IMR-90 (cell line): Measurements from ENCODE around the gene ZFAND6. TPM values are rescaled to one million over a fixed set of nuclear protein-coding genes. Genes with fewer than 3 reads are reported as not detected.

ENCODE experiments used
- ATAC-seq: fragments of 200-7000 bp; cut with Tn5 transposase; 2 replicates; pipeline ENCODE4 v1.9.1; 2020; ENCODE audit warnings: low read depth, mild to moderate bottlenecking, moderate library complexity
- BruUV-seq: library from RNA; stranded (reverse); fragments of 400-500 nt; replicated peaks from 2 replicates; lab custom pipeline; 2021; lab: Mats Ljungman, UMichigan
- CTCF ChIA-PET: fragments of 300-600 bp; formaldehyde crosslinking; extraction: SDS; loops from one replicate; lab custom pipeline; 2021; ENCODE audit warnings: antibody characterized with exemption; lab: Yijun Ruan, JAX
- POLR2A ChIA-PET: fragments of 300-600 bp; sonication (Branson Sonifier 250); formaldehyde crosslinking; loops from one replicate; lab custom pipeline; 2022; ENCODE audit warnings: antibody characterized with exemption; ENCODE audit not compliant: unreplicated experiment; lab: Charles Lee
- DNase-seq: peaks from one replicate; pipeline ENCODE4 v3.0.0; 2013
- H2AFZ ChIP-seq: replicated peaks from 2 replicates; pipeline ENCODE3; 2013; ENCODE audit warnings: low read length, mild to moderate bottlenecking; ENCODE audit not compliant: poor library complexity
- H2AK5ac ChIP-seq: 2 replicates; pipeline ENCODE4 v1.6.1; 2013; ENCODE audit warnings: low read depth, low read length, inconsistent platforms
- H2AK9ac ChIP-seq: replicated peaks from 2 replicates; pipeline ENCODE3; 2013; ENCODE audit warnings: mild to moderate bottlenecking, low read depth, low read length, moderate library complexity; ENCODE audit not compliant: poor library complexity
- H2BK120ac ChIP-seq: 2 replicates; pipeline ENCODE4 v1.6.1; 2013; ENCODE audit warnings: low read depth, low read length, inconsistent platforms
- H2BK15ac ChIP-seq: 3 replicates; pipeline ENCODE4 v1.6.1; 2013; ENCODE audit warnings: low read depth, low read length, inconsistent platforms
- H2BK20ac ChIP-seq: 2 replicates; pipeline ENCODE4 v1.6.1; 2013; ENCODE audit warnings: low read depth, mild to moderate bottlenecking, inconsistent platforms, low read length, moderate library complexity
- H2BK5ac ChIP-seq: 2 replicates; pipeline ENCODE4 v1.6.1; 2013; ENCODE audit warnings: mild to moderate bottlenecking, low read depth, low read length, inconsistent platforms; ENCODE audit not compliant: poor library complexity, severe bottlenecking
- H3K14ac ChIP-seq: replicated peaks from 2 replicates; pipeline ENCODE4 v1.6.1; 2013; ENCODE audit warnings: low read depth, low read length, inconsistent platforms
- H3K18ac ChIP-seq: 2 replicates; pipeline ENCODE4 v1.6.1; 2013; ENCODE audit warnings: low read depth, low read length, control low read depth
- H3K23ac ChIP-seq: 2 replicates; pipeline ENCODE4 v1.6.1; 2013; ENCODE audit warnings: low read depth, low read length, inconsistent platforms
- H3K27ac ChIP-seq: 2 replicates; pipeline ENCODE4 v1.5.1; 2013; ENCODE audit warnings: mild to moderate bottlenecking, control low read depth, low read length; ENCODE audit not compliant: insufficient read depth
- H3K27me3 ChIP-seq: 2 replicates; pipeline ENCODE4 v1.6.1; 2013; ENCODE audit warnings: low read length; ENCODE audit not compliant: control insufficient read depth, insufficient read depth
- H3K36me3 ChIP-seq: 2 replicates; pipeline ENCODE4 v1.6.1; 2013; ENCODE audit warnings: low read length, mixed read lengths; ENCODE audit not compliant: control insufficient read depth, insufficient read depth
- H3K4ac ChIP-seq: 2 replicates; pipeline ENCODE4 v1.6.1; 2013; ENCODE audit warnings: low read depth, low read length, inconsistent platforms
- H3K4me1 ChIP-seq: 2 replicates; pipeline ENCODE4 v1.6.1; 2013; ENCODE audit warnings: low read length, mixed read lengths; ENCODE audit not compliant: control insufficient read depth, insufficient read depth
- H3K4me2 ChIP-seq: 2 replicates; pipeline ENCODE4 v1.6.1; 2013; ENCODE audit warnings: low read depth, mild to moderate bottlenecking, control low read depth, low read length, moderate library complexity
- H3K4me3 ChIP-seq: 2 replicates; pipeline ENCODE4 v1.5.1; 2013; ENCODE audit warnings: low read depth, mild to moderate bottlenecking, control low read depth, low read length, moderate library complexity; ENCODE audit not compliant: insufficient read depth
- H3K56ac ChIP-seq: 2 replicates; pipeline ENCODE4 v1.6.1; 2013; ENCODE audit warnings: low read length, inconsistent platforms; ENCODE audit not compliant: insufficient read depth; ENCODE audit errors: extremely low read depth
- H3K79me1 ChIP-seq, 2 experiments: 2 replicates each; pipeline ENCODE4 v1.6.1; 2013; ENCODE audit warnings: low read length in 2 of 2, inconsistent platforms in 1 of 2, low read depth in 1 of 2
- H3K9ac ChIP-seq: 2 replicates; pipeline ENCODE4 v1.6.1; 2013; ENCODE audit warnings: low read depth, low read length, control low read depth
- H3K9me1 ChIP-seq: 2 replicates; pipeline ENCODE4 v1.6.1; 2013; ENCODE audit warnings: low read length, inconsistent platforms; ENCODE audit not compliant: insufficient read depth
- H3K9me3 ChIP-seq: 2 replicates; pipeline ENCODE4 v1.6.1; 2013; ENCODE audit warnings: low read length; ENCODE audit not compliant: control insufficient read depth, insufficient read depth
- H4K20me1 ChIP-seq: 2 replicates; pipeline ENCODE4 v1.6.1; 2013; ENCODE audit warnings: low read length, inconsistent platforms; ENCODE audit not compliant: insufficient read depth
- H4K5ac ChIP-seq: 2 replicates; pipeline ENCODE4 v1.6.1; 2013; ENCODE audit warnings: mild to moderate bottlenecking, low read depth, low read length, control low read depth
- H4K8ac ChIP-seq, 2 experiments: 2 replicates each; pipeline ENCODE4 v1.6.1; 2013; ENCODE audit warnings: low read depth in 2 of 2, low read length in 2 of 2, control low read depth in 1 of 2, inconsistent platforms in 1 of 2
- H4K91ac ChIP-seq: 2 replicates; pipeline ENCODE4 v1.6.1; 2013; ENCODE audit warnings: low read depth, low read length, inconsistent platforms; ENCODE audit not compliant: insufficient read depth
- BHLHE40 ChIP-seq: fragments of 150-350 bp; IDR thresholded peaks from 2 replicates; pipeline ENCODE4 v1.6.1; 2016; ENCODE audit warnings: mild to moderate bottlenecking, low read depth, low read length
- CEBPB ChIP-seq: IDR thresholded peaks from 2 replicates; pipeline ENCODE4 v1.6.1; 2012; ENCODE audit warnings: low read depth, low read length, improper control_type of control experiment
- CHD1 ChIP-seq: IDR thresholded peaks from 2 replicates; pipeline ENCODE4 v1.6.1; 2012; ENCODE audit warnings: low read depth, low read length, improper control_type of control experiment
- FOS ChIP-seq: fragments of 150-350 bp; IDR thresholded peaks from 2 replicates; pipeline ENCODE4 v1.6.1; 2016; ENCODE audit warnings: low read depth, low read length
- MAFK ChIP-seq: IDR thresholded peaks from 2 replicates; pipeline ENCODE4 v1.6.1; 2012; ENCODE audit warnings: low read depth, low read length, improper control_type of control experiment
- MAZ ChIP-seq: IDR thresholded peaks from 2 replicates; pipeline ENCODE4 v1.6.1; 2012; ENCODE audit warnings: low read depth, mild to moderate bottlenecking, low read length, improper control_type of control experiment, moderate library complexity, borderline replicate concordance
- MXI1 ChIP-seq: IDR thresholded peaks from 2 replicates; pipeline ENCODE4 v1.6.1; 2012; ENCODE audit warnings: low read depth, mild to moderate bottlenecking, low read length, moderate library complexity, borderline replicate concordance
- NFE2L2 ChIP-seq: fragments of 150-350 bp; IDR thresholded peaks from 2 replicates; pipeline ENCODE4 v1.6.1; 2016; ENCODE audit warnings: low read depth, mild to moderate bottlenecking, low read length
- POLR2A ChIP-seq: IDR thresholded peaks from 2 replicates; pipeline ENCODE4 v1.6.1; 2012; ENCODE audit warnings: mild to moderate bottlenecking, low read depth, low read length
- RAD21 ChIP-seq: IDR thresholded peaks from 2 replicates; pipeline ENCODE4 v1.6.1; 2012; ENCODE audit warnings: low read length, improper control_type of control experiment
- RCOR1 ChIP-seq: IDR thresholded peaks from 2 replicates; pipeline ENCODE4 v1.6.1; 2012; ENCODE audit warnings: mild to moderate bottlenecking, low read length, improper control_type of control experiment; ENCODE audit not compliant: insufficient replicate concordance
- RFX5 ChIP-seq: IDR thresholded peaks from 2 replicates; pipeline ENCODE4 v1.8.0; 2012; ENCODE audit warnings: low read depth, mild to moderate bottlenecking, low read length, moderate library complexity
- SMC3 ChIP-seq: fragments of 150-350 bp; IDR thresholded peaks from 2 replicates; pipeline ENCODE4 v1.6.1; 2016; ENCODE audit warnings: low read depth, mild to moderate bottlenecking, antibody characterized with exemption, low read length, moderate library complexity
- WGBS, 2 experiments: methylation state at CpG; one replicate each; pipeline versions ENCODE4 v1.1.5 to v1.1.7; 2013; ENCODE audit warnings: missing lambda C conversion rate in 2 of 2; ENCODE audit not compliant: insufficient read length in 1 of 2; ENCODE audit errors: extremely low coverage in 2 of 2; 5-methylcytosine and 5-hydroxymethylcytosine counted together
- dilution Hi-C: fragments of 300-500 bp; cut with HindIII; formaldehyde crosslinking; loops from one replicate; pipeline ENCODE4 v1.14.3; 2018; ENCODE audit warnings: low sequenced_read_pairs; ENCODE audit not compliant: unreplicated experiment
- in situ Hi-C: fragments of 300-500 bp; cut with MboI; formaldehyde crosslinking; loops from 3 replicates; pipeline ENCODE4 v1.14.3; 2019; ENCODE audit warnings: low sequenced_read_pairs, inconsistent platforms, mixed read lengths
- intact Hi-C: fragments of 100-400 bp; cut with micrococcal nuclease; formaldehyde crosslinking; loops from 2 replicates; pipeline ENCODE4 v1.10.0; 2022
- polyA plus RNA-seq, 3 experiments: library from polyadenylated mRNA; depleted of rRNA; stranded (reverse); fragments of >200 nt; gene quantifications; 2 replicates each; pipeline ENCODE4 v1.2.3, GENCODE V29; 2012; ENCODE audit warnings: low replicate concordance in 1 of 3
- total RNA-seq: library from RNA; depleted of rRNA; stranded (reverse); fragments of >200 nt; gene quantifications from 2 replicates; pipeline ENCODE4 v1.2.3, GENCODE V29; 2012
- TF ChIP-seq, protein P1 (sequence below): conservative IDR thresholded peaks from 2 replicates; pipeline ENCODE4 v1.5.1; 2012; ENCODE audit warnings: mild to moderate bottlenecking, low read depth, low read length, improper control_type of control experiment
- TF ChIP-seq, protein P2 (sequence below): fragments of 150-350 bp; IDR thresholded peaks from 2 replicates; pipeline ENCODE4 v1.6.1; 2017; ENCODE audit warnings: mild to moderate bottlenecking, antibody characterized with exemption, low read length, low read depth
- TF ChIP-seq, protein P3 (sequence below): fragments of 150-350 bp; IDR thresholded peaks from 2 replicates; pipeline ENCODE4 v1.6.1; 2016; ENCODE audit warnings: low read depth, mild to moderate bottlenecking, low read length, moderate library complexity, borderline replicate concordance

Gene ZFAND6
- total and polyA plus RNA-seq, 2 of the 4 experiments (the other 2 are of a cell fraction) = 77.5 to 96.4 TPM

DNA sequence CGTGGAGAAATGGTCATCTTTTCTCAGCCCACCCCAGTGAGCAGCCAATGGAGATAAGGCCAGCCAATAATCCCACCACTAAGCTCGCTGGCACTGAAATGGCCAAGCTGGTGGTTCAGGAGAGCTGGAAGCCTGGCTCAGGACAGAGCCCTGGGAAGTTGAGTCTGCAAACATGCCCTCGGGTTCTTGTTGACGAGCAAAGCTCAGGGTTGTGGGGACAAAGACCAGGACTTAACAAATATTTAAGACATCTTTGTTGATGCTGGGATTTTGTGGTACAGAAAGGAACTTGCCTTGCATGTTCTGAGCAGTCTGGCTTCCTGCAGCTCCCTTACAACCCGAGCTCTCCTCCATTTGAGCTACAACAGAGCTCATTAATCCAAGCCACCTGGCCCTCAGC is 97.7 kb downstream of the ZFAND6 start:
- POLR2A ChIA-PET = no interaction called here
- Histone ChIP-seq H3K79me1 (peaks cover 17 to 50% of the 10 kb centered on the region in 2 experiments), H3K23ac (no peak overlapping the region), H3K4me2 (no peak overlapping the region), H4K20me1 (no peaks in the 10 kb centered on the region), H2BK120ac (no peak overlapping the region), H3K9me3 (no peaks in the 10 kb centered on the region), H3K9ac (no peak overlapping the region), H2BK15ac (no peak overlapping the region), H2AK9ac (no peak overlapping the region), H3K27me3 (no peaks in the 10 kb centered on the region), H3K4me1 (peaks cover 29% of the 10 kb centered on the region), H4K91ac (no peak overlapping the region), H3K27ac (no peak overlapping the region), H3K4me3 (no peak overlapping the region), H4K8ac (no peak overlapping the region), H3K56ac (no peak overlapping the region), H2BK20ac (no peak overlapping the region), H3K9me1 (peaks cover 26% of the 10 kb centered on the region), H2AK5ac (peak overlapping the region; percentile 36; the same call in 1 of the 2 replicates), H4K5ac (no peak overlapping the region), H2AFZ (no peak overlapping the region), H3K36me3 (peaks cover 10% of the 10 kb centered on the region), H3K14ac (no peak overlapping the region), H3K18ac (no peak overlapping the region), H3K4ac (no peak overlapping the region), H2BK5ac (no peak overlapping the region)
- dilution Hi-C loops (no loop called here), intact Hi-C loops (no loop called here), in situ Hi-C loops (no loop called here)
- ATAC-seq = no peak
- WGBS, 2 experiments = no CpG with 5 or more reads among the region's 5 CpGs
- TF ChIP-seq MAZ = no peak
- TF ChIP-seq SMC3 = no peak
- TF ChIP-seq RFX5 = no peak
- TF ChIP-seq, protein P1, sequence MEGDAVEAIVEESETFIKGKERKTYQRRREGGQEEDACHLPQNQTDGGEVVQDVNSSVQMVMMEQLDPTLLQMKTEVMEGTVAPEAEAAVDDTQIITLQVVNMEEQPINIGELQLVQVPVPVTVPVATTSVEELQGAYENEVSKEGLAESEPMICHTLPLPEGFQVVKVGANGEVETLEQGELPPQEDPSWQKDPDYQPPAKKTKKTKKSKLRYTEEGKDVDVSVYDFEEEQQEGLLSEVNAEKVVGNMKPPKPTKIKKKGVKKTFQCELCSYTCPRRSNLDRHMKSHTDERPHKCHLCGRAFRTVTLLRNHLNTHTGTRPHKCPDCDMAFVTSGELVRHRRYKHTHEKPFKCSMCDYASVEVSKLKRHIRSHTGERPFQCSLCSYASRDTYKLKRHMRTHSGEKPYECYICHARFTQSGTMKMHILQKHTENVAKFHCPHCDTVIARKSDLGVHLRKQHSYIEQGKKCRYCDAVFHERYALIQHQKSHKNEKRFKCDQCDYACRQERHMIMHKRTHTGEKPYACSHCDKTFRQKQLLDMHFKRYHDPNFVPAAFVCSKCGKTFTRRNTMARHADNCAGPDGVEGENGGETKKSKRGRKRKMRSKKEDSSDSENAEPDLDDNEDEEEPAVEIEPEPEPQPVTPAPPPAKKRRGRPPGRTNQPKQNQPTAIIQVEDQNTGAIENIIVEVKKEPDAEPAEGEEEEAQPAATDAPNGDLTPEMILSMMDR = no peak
- no peak for TF ChIP-seq POLR2A
- TF ChIP-seq, protein P2, sequence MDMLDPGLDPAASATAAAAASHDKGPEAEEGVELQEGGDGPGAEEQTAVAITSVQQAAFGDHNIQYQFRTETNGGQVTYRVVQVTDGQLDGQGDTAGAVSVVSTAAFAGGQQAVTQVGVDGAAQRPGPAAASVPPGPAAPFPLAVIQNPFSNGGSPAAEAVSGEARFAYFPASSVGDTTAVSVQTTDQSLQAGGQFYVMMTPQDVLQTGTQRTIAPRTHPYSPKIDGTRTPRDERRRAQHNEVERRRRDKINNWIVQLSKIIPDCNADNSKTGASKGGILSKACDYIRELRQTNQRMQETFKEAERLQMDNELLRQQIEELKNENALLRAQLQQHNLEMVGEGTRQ = no peak
- no peak for TF ChIP-seq MAFK
- TF ChIP-seq CEBPB = no peak
- TF ChIP-seq RAD21 = no peak
- TF ChIP-seq CHD1 = no peak
- TF ChIP-seq FOS = no peak
- TF ChIP-seq BHLHE40 = no peak
- no peak for TF ChIP-seq RCOR1
- TF ChIP-seq, protein P3, sequence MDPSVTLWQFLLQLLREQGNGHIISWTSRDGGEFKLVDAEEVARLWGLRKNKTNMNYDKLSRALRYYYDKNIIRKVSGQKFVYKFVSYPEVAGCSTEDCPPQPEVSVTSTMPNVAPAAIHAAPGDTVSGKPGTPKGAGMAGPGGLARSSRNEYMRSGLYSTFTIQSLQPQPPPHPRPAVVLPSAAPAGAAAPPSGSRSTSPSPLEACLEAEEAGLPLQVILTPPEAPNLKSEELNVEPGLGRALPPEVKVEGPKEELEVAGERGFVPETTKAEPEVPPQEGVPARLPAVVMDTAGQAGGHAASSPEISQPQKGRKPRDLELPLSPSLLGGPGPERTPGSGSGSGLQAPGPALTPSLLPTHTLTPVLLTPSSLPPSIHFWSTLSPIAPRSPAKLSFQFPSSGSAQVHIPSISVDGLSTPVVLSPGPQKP = no peak
- TF ChIP-seq MXI1 = no peak
- TF ChIP-seq NFE2L2 = no peak
- BruUV-seq = no TSS peak
- no peak for DNase-seq
- CTCF ChIA-PET = interaction anchor here (1.1 kb wide), 1 partner anchor 67 kb away, joined by 3 read pairs; no protein-coding TSS in a partner anchor
